ENCODE measurements around the gene KCNQ2. TPM values are rescaled to one million over a fixed set of nuclear protein-coding genes. Genes with fewer than 3 reads are reported as not detected.

KCNQ2 gene
- total RNA-seq, 1 experiment from 2014 or later = 86.5 TPM

- ChIA-PET CTCF (interaction anchor here (0.6 kb wide), 1 partner anchor 20 kb away, joined by 3 read pairs; no protein-coding TSS in a partner anchor), RAD21 (ENCODE audit: low non-redundant PET in 1 of 2, low total read pairs in 2 of 2, uncharacterized antibody in 2 of 2, unreplicated experiment in 2 of 2) (no interaction called here), POLR2A (interaction anchor here (1.3 kb wide), 1 partner anchor 16 kb away, joined by 3 read pairs; the partner anchor contains the start of gene PPDPF)
- TF ChIP-seq EZH2 (IDR thresholded peaks at IDR 0.05) (no peak), EGR1 (IDR thresholded peaks at IDR 0.05; ENCODE audit: low read depth) (no peak), ZNF274 (IDR thresholded peaks at IDR 0.05; ENCODE audit: low read depth, low read length) (no peak), FOSL1 (IDR thresholded peaks at IDR 0.05; ENCODE audit: low read depth) (no peak), ATF3 (IDR thresholded peaks at IDR 0.05) (no peak), REST (IDR thresholded peaks at IDR 0.05; ENCODE audit: low read depth) (no peak), RAD21 (IDR thresholded peaks at IDR 0.05; ENCODE audit: low read depth) (no peak), SP1 (IDR thresholded peaks at IDR 0.05; ENCODE audit: low read depth) (no peak), ELF1 (IDR thresholded peaks at IDR 0.05; ENCODE audit: borderline replicate concordance, low read depth) (no peak), CTCF (IDR thresholded peaks at IDR 0.05 in 2 of 3, conservative IDR thresholded peaks at IDR 0.05 in 1 of 3; ENCODE audit: borderline replicate concordance in 1 of 3, insufficient read depth in 1 of 3, low read depth in 2 of 3, low read length in 2 of 3) (no peak), ZFX (IDR thresholded peaks at IDR 0.05) (no peak), MAX (IDR thresholded peaks at IDR 0.05) (no peak), JUND (IDR thresholded peaks at IDR 0.05) (no peak), YY1 (IDR thresholded peaks at IDR 0.05; ENCODE audit: extremely low read depth, insufficient replicate concordance, low read depth, low read length) (no peak), CEBPB (IDR thresholded peaks at IDR 0.05; ENCODE audit: low read depth) (no peak), TCF7L2 (IDR thresholded peaks at IDR 0.05; ENCODE audit: borderline replicate concordance, extremely low read depth, insufficient read depth, insufficient read length) (no peak), CBX3 (IDR thresholded peaks at IDR 0.05; ENCODE audit: low read depth) (no peak), SIN3A (IDR thresholded peaks at IDR 0.05; ENCODE audit: low read depth) (no peak), EZH2phosphoT487 (IDR thresholded peaks at IDR 0.05; ENCODE audit: borderline replicate concordance) (no peak), ZBTB33 (IDR thresholded peaks at IDR 0.05; ENCODE audit: extremely low read depth, insufficient replicate concordance, low read length) (no peak)
- no peak for DNase-seq (ENCODE audit: low read depth, low spot score)
- no peaks in the 10 kb centered on the region for H3K9me2 ChIP-seq (ENCODE audit: insufficient read depth)
- no peaks in the 10 kb centered on the region for H3K36me3 ChIP-seq (ENCODE audit: control insufficient read depth in 1 of 2, insufficient read depth in 2 of 2, low read length in 2 of 2)
- H2AFZ ChIP-seq (ENCODE audit: low read depth, low read length, poor library complexity, severe bottlenecking) = no peak overlapping the region
- ATAC-seq = no peak
- no peak overlapping the region for H3K4me3 ChIP-seq (replicated peaks in 1 of 2; ENCODE audit: low read depth in 1 of 2, low read length in 2 of 2)
- no peak overlapping the region for H3K9ac ChIP-seq (ENCODE audit: low read length)
- H3K9me3 ChIP-seq (ENCODE audit: control insufficient read depth in 1 of 2, insufficient read depth in 1 of 2, low read depth in 1 of 2, low read length in 2 of 2) = no peaks in the 10 kb centered on the region; a peak in 1 of 4 replicates
- intact Hi-C loops (cut with micrococcal nuclease) = no loop called here
- H3K4me1 ChIP-seq (ENCODE audit: control insufficient read depth in 1 of 2, insufficient read depth in 2 of 2, low read length in 2 of 2) = peaks cover 9 to 18% of the 10 kb centered on the region in 2 experiments
- no TSS peak for BruUV-seq (replicated peaks)
- no peak overlapping the region for H3K27ac ChIP-seq (ENCODE audit: low read depth, low read length)
- H3K79me2 ChIP-seq (ENCODE audit: insufficient read depth, low read length) = no peaks in the 10 kb centered on the region
- no peaks in the 10 kb centered on the region for H4K20me1 ChIP-seq (ENCODE audit: insufficient read depth)
- no peaks in the 10 kb centered on the region for H3K27me3 ChIP-seq (ENCODE audit: insufficient read depth, low read length)
- no peak overlapping the region for H3K4me2 ChIP-seq (ENCODE audit: low read length)
These were observed 32.2 kb upstream of the KCNQ2 start for GRCh38 chr20:63504642-63505041.

Data from HCT116 (cell line).